Upper lobe of right lung (tissue), 1 donor: ENCODE results near the gene EXOC7. TPM values are rescaled to one million over a fixed set of nuclear protein-coding genes. Genes with fewer than 3 reads are reported as not detected.
A peak's percentile ranks its signal among the peaks of the same experiment; 100 is the strongest.

ENCODE experiments used
- ATAC-seq: fragments of 200-7000 bp; cut with Tn5 transposase; one replicate; pipeline ENCODE4 v1.9.1; 2020; ENCODE audit warnings: mild to moderate bottlenecking, moderate library complexity
- DNase-seq: peaks from one replicate; pipeline ENCODE4 v3.0.0-alpha.2; 2020
- H3K27ac ChIP-seq: fragments of 200-600 bp; one replicate; pipeline ENCODE4 v1.8.0; 2022
- H3K27me3 ChIP-seq: fragments of 200-600 bp; one replicate; pipeline ENCODE4 v1.8.0; 2022; ENCODE audit warnings: mild to moderate bottlenecking
- H3K36me3 ChIP-seq: fragments of 200-600 bp; one replicate; pipeline ENCODE4 v1.8.0; 2022
- H3K4me1 ChIP-seq: fragments of 200-600 bp; one replicate; pipeline ENCODE4 v1.8.0; 2022
- H3K4me3 ChIP-seq: fragments of 200-600 bp; one replicate; pipeline ENCODE4 v1.8.0; 2022; ENCODE audit warnings: mild to moderate bottlenecking
- H3K9me3 ChIP-seq: fragments of 200-600 bp; one replicate; pipeline ENCODE4 v1.8.0; 2022
- CTCF ChIP-seq: fragments of 200-600 bp; IDR thresholded peaks from one replicate; pipeline ENCODE4 v1.8.0; 2022; ENCODE audit warnings: antibody characterized with exemption
- intact Hi-C: fragments of 100-400 bp; cut with DNase I; formaldehyde crosslinking; loops from one replicate; pipeline ENCODE4 v1.11.0; 2022
- long read RNA-seq: library from polyadenylated mRNA; unstranded; transcript quantifications from one replicate; pipeline ENCODE4 v2.0.0, GENCODE V29; 2021
- total RNA-seq: library from RNA; stranded (reverse); fragmentation: NEBNext Ultra II Directional; extraction: Animal tissue kit (Norgen Biotek cat#: 25700); gene quantifications from one replicate; pipeline ENCODE4 v1.2.1, GENCODE V29; 2021
- donor health status: DM: no; HTN: yes; CAD: no; lungs with severe emphysema.

The EXOC7 gene
- 121 TPM for total RNA-seq
- long read RNA-seq, full-length matches to known transcripts, result 139 of 370 reads
- long read RNA-seq, partial matches to known transcripts, result 20 of 370 reads
- long read RNA-seq, other reads (novel, unspliced or antisense), result 211 of 370 reads

- no peaks in the 10 kb centered on the region for H3K27me3 ChIP-seq
- H3K4me3 ChIP-seq, result peak within 1 kb of the TSS; percentile 93
- peak within 1 kb of the TSS; percentile 86 for H3K27ac ChIP-seq
- intact Hi-C loops, result no loop called here
- H3K36me3 ChIP-seq, result peaks cover 32% of the 10 kb centered on the region
- peaks cover 15% of the 10 kb centered on the region for H3K4me1 ChIP-seq
- no peaks in the 10 kb centered on the region for H3K9me3 ChIP-seq
- TF ChIP-seq CTCF, result no peak
- DNase-seq (peak; percentile 96), ATAC-seq (peak; percentile 98)
Measured at GRCh38 chr17:76103274-76104139, at the start of gene EXOC7. Gene EXOC7 (minus strand): TSS chr17:76103787. CDS start chr17:76103692, 95 bp downstream.

- no peak overlapping the region for H3K27ac ChIP-seq
- H3K4me3 ChIP-seq, result no peak overlapping the region
- no peak for ATAC-seq
- intact Hi-C loops, result no loop called here
- no peaks in the 10 kb centered on the region for H3K9me3 ChIP-seq
- no peaks in the 10 kb centered on the region for H3K27me3 ChIP-seq
- no peak for TF ChIP-seq CTCF
- H3K4me1 ChIP-seq, result no peaks in the 10 kb centered on the region
- peak; percentile 20 for DNase-seq
- H3K36me3 ChIP-seq, result no peaks in the 10 kb centered on the region
Measured at GRCh38 chr17:76153202-76153601, 49.6 kb upstream of the EXOC7 start.

GRCh38 chr17:76152591-76152990, 49.0 kb upstream of the EXOC7 start:
- H3K27ac ChIP-seq, result no peak overlapping the region
- TF ChIP-seq CTCF, result no peak
- intact Hi-C loops, result no loop called here

GRCh38 chr17:76151896-76152454, 48.4 kb upstream of the EXOC7 start:
- Histone ChIP-seq H3K9me3 (no peaks in the 10 kb centered on the region), H3K27me3 (no peaks in the 10 kb centered on the region), H3K4me3 (no peak overlapping the region), H3K36me3 (no peaks in the 10 kb centered on the region), H3K4me1 (no peaks in the 10 kb centered on the region), H3K27ac (no peak overlapping the region)
- intact Hi-C loops, result no loop called here
- DNase-seq, result peak; percentile 29
- no peak for TF ChIP-seq CTCF
- ATAC-seq, result no peak

More at GRCh38 chr17:76152591-76152990, 49.0 kb upstream of the EXOC7 start:
- no peaks in the 10 kb centered on the region for H3K27me3 ChIP-seq
- H3K4me1 ChIP-seq, result no peaks in the 10 kb centered on the region
- no peak overlapping the region for H3K4me3 ChIP-seq
- peak; percentile 25 for DNase-seq
- no peak for ATAC-seq
- no peaks in the 10 kb centered on the region for H3K36me3 ChIP-seq
- no peaks in the 10 kb centered on the region for H3K9me3 ChIP-seq

- Histone ChIP-seq H3K27me3 (no peaks in the 10 kb centered on the region), H3K27ac (no peak overlapping the region), H3K36me3 (no peaks in the 10 kb centered on the region), H3K4me3 (no peak overlapping the region), H3K4me1 (peaks cover 6% of the 10 kb centered on the region), H3K9me3 (no peaks in the 10 kb centered on the region)
- TF ChIP-seq CTCF, result no peak
- no peak for DNase-seq
- intact Hi-C loops, result no loop called here
- no peak for ATAC-seq
Measured at GRCh38 chr17:76150712-76151622, 47.4 kb upstream of the EXOC7 start.
